Measurements from ENCODE around the gene SLBP. TPM values are rescaled to one million over a fixed set of nuclear protein-coding genes. Genes with fewer than 3 reads are reported as not detected.

SLBP gene
- total and polyA plus RNA-seq, 10 of the 15 experiments (the other 5 are each of a cell fraction or from before 2014, with no cell fraction given) = 94.4 to 278 (median 158) TPM

DNA sequence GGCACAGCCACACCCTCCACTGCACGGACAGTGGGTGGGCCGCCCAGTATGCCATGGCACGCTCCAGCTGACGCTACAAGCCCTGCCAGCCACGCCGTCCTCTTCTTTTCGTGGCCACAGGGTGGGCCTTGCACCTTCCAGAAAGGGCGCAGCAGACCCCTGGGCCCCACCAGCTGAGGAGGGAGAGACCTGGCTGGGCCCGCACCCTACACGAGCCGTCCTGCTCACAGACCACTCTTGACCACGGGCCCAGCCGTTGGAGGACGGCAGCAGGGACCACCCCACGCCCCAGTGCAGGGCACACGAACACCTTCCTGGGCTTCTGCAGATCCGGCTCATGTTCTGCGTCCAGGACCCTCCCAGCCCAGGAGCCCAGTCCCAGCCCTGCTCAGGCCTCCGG lies 55.1 kb downstream of the SLBP start:
- Histone ChIP-seq H3K4me1 (ENCODE audit: control insufficient read depth, insufficient read depth, low read length) (no peaks in the 10 kb centered on the region), H2AFZ (ENCODE audit: control insufficient read depth, low read depth, low read length) (no peak overlapping the region), H3K9me3 (replicated peaks; ENCODE audit: control insufficient read depth, insufficient read depth, low read length) (no peaks in the 10 kb centered on the region; the same call in 2 of the 3 replicates), H3K27me3 (replicated peaks in 1 of 2; ENCODE audit: control insufficient read depth in 2 of 2, insufficient read depth in 2 of 2, low read length in 1 of 2) (no peaks in the 10 kb centered on the region), H3K4me2 (ENCODE audit: control insufficient read depth, insufficient read depth) (no peak overlapping the region), H3K4me3 (no peak overlapping the region), H3K9ac (ENCODE audit: control insufficient read depth, insufficient read depth, low read length) (no peak overlapping the region), H4K20me1 (ENCODE audit: control insufficient read depth, insufficient read depth) (no peaks in the 10 kb centered on the region), H3K27ac (ENCODE audit: control insufficient read depth, insufficient read depth) (no peak overlapping the region), H3K79me2 (ENCODE audit: control insufficient read depth, insufficient read depth, low read length) (no peaks in the 10 kb centered on the region), H3K36me3 (ENCODE audit: control insufficient read depth in 2 of 2, insufficient read depth in 2 of 2, low read length in 1 of 2) (no peaks in the 10 kb centered on the region)
- DNase-seq (ENCODE audit: low read depth, low spot score) (no peak), FAIRE-seq (no peak), ATAC-seq (no peak)
- RAD21 ChIA-PET (ENCODE audit: unreplicated experiment) = no interaction called here
- in situ Hi-C loops (cut with MboI) (no loop called here), intact Hi-C loops (cut with micrococcal nuclease; ENCODE audit: unreplicated experiment) (no loop called here)
- 60% methylated on average over 19 of the region's 19 CpGs for WGBS (ENCODE audit: insufficient coverage, insufficient replicate concordance, low lambda C conversion rate, missing lambda C conversion rate)
- SMC1A ChIA-PET (ENCODE audit: uncharacterized antibody, unreplicated experiment) = no interaction called here
- POLR2A ChIA-PET = no interaction called here
- BruUV-seq (replicated peaks) = no TSS peak
- TF ChIP-seq BACH1 (IDR thresholded peaks at IDR 0.05; ENCODE audit: borderline replicate concordance) = no peak
- TF ChIP-seq KLF5 (IDR thresholded peaks at IDR 0.05; ENCODE audit: partially characterized antibody) = no peak
- no peak for TF ChIP-seq BCL11A (IDR thresholded peaks at IDR 0.05; ENCODE audit: low read depth, low read length)
- TF ChIP-seq BRCA1 (IDR thresholded peaks at IDR 0.05; ENCODE audit: low read depth, low read length) = no peak
- TF ChIP-seq BCLAF1 (IDR thresholded peaks at IDR 0.05) = no peak
- no peak for TF ChIP-seq ETV6 (conservative IDR thresholded peaks at IDR 0.05 in 1 of 2, IDR thresholded peaks at IDR 0.05 in 1 of 2; ENCODE audit: borderline replicate concordance in 1 of 2, low read depth in 1 of 2)
- no peak for TF ChIP-seq KAT2A (conservative IDR thresholded peaks at IDR 0.05; ENCODE audit: control insufficient read depth, low read depth, low read length)
- no peak for TF ChIP-seq HDAC2 (IDR thresholded peaks at IDR 0.05)
- no peak for TF ChIP-seq RB1 (IDR thresholded peaks at IDR 0.05; ENCODE audit: borderline replicate concordance)
- no peak for TF ChIP-seq YBX1 (IDR thresholded peaks at IDR 0.05)
- no peak for TF ChIP-seq USF1 (IDR thresholded peaks at IDR 0.05; ENCODE audit: borderline replicate concordance, extremely low read length, insufficient read depth, low read depth, low read length)
- TF ChIP-seq NFYA (IDR thresholded peaks at IDR 0.05; ENCODE audit: borderline replicate concordance, low read depth, low read length) = no peak
- CTCF ChIA-PET = no interaction called here

Measured in GM12878 (cell line).